H1 (cell line): ENCODE measurements around the gene LRCH1. TPM values are rescaled to one million over a fixed set of nuclear protein-coding genes. Genes with fewer than 3 reads are reported as not detected.

Experiments used
- CTCF ChIA-PET: fragments of 300-600 bp; sonication (Branson Sonifier 250); formaldehyde crosslinking; loops from one replicate; lab custom pipeline; 2021; ENCODE audit not compliant: partially characterized antibody; lab: Charles Lee
- POLR2A ChIA-PET: fragments of 300-600 bp; sonication (Branson Sonifier 250); formaldehyde crosslinking; loops from one replicate; lab custom pipeline; 2021; ENCODE audit warnings: inconsistent platforms; ENCODE audit not compliant: partially characterized antibody; lab: Charles Lee
- DNase-seq, 2 experiments: peaks; one replicate each; pipeline versions ENCODE4 v3.0.0 to v3.0.0-alpha.2; 2010 to 2022; ENCODE audit warnings: low spot score in 2 of 2, low read depth in 1 of 2, mixed read lengths in 1 of 2
- FAIRE-seq: peaks from 2 replicates; lab custom pipeline; 2011; peaks lifted over from hg19 to GRCh38; lab: Jason Lieb, UNC
- H2AFZ ChIP-seq: 2 replicates; pipeline ENCODE4 v1.8.1; 2012; ENCODE audit warnings: low read length, inconsistent platforms
- H2AK5ac ChIP-seq: 2 replicates; pipeline ENCODE4 v1.6.1; 2013; ENCODE audit warnings: low read depth, low read length
- H2BK120ac ChIP-seq: replicated peaks from 2 replicates; pipeline ENCODE3; 2013; ENCODE audit warnings: low read depth, low read length, inconsistent platforms
- H2BK12ac ChIP-seq: 2 replicates; pipeline ENCODE4 v1.6.1; 2013; ENCODE audit warnings: low read depth, low read length
- H2BK15ac ChIP-seq: 2 replicates; pipeline ENCODE4 v1.6.1; 2013; ENCODE audit warnings: low read length
- H2BK20ac ChIP-seq: 2 replicates; pipeline ENCODE4 v1.6.1; 2013; ENCODE audit warnings: low read length
- H2BK5ac ChIP-seq: 2 replicates; pipeline ENCODE4 v1.6.1; 2013; ENCODE audit warnings: low read depth, low read length
- H3K14ac ChIP-seq: 2 replicates; pipeline ENCODE4 v1.6.1; 2013; ENCODE audit warnings: inconsistent platforms; ENCODE audit not compliant: insufficient read length
- H3K18ac ChIP-seq: 2 replicates; pipeline ENCODE4 v1.6.1; 2013; ENCODE audit warnings: low read length; ENCODE audit errors: extremely low read depth
- H3K23ac ChIP-seq: 2 replicates; pipeline ENCODE4 v1.6.1; 2013; ENCODE audit warnings: inconsistent platforms; ENCODE audit not compliant: insufficient read length
- H3K23me2 ChIP-seq: 2 replicates; pipeline ENCODE4 v1.6.1; 2013; ENCODE audit warnings: low read depth, low read length
- H3K27ac ChIP-seq: 2 replicates; pipeline ENCODE4 v1.6.1; 2011; ENCODE audit warnings: low read depth, low read length, inconsistent platforms
- H3K27me3 ChIP-seq, 4 experiments: replicated peaks in 1 of 4; 1 replicate in 1 of 4; 2 replicates in 3 of 4; pipeline versions ENCODE4 v1.6.1 to v1.8.1; 2011 to 2013; ENCODE audit warnings: low read length in 3 of 4, mild to moderate bottlenecking in 3 of 4, inconsistent platforms in 2 of 4, mixed read lengths in 2 of 4, moderate library complexity in 1 of 4; ENCODE audit not compliant: control insufficient read depth in 3 of 4, insufficient read depth in 3 of 4; ENCODE audit errors: extremely low read depth in 1 of 4
- H3K36me3 ChIP-seq, 4 experiments: 2 replicates each; pipeline versions ENCODE4 v1.6.1 to v1.8.1; 2011 to 2013; ENCODE audit warnings: mild to moderate bottlenecking in 4 of 4, low read length in 3 of 4, moderate library complexity in 2 of 4, control low read depth in 1 of 4, inconsistent platforms in 1 of 4; ENCODE audit not compliant: insufficient read depth in 4 of 4, control insufficient read depth in 2 of 4
- H3K4ac ChIP-seq: replicated peaks from 2 replicates; pipeline ENCODE3; 2013; ENCODE audit warnings: low read length, low read depth, mixed read lengths, inconsistent platforms; ENCODE audit not compliant: insufficient read length
- H3K4me1 ChIP-seq, 4 experiments: replicated peaks in 1 of 4; 1 replicate in 1 of 4; 2 replicates in 3 of 4; pipeline versions ENCODE4 v1.6.1 to v1.8.1; 2011 to 2013; ENCODE audit warnings: low read length in 3 of 4, inconsistent platforms in 2 of 4, mixed read lengths in 1 of 4; ENCODE audit not compliant: insufficient read depth in 4 of 4, control insufficient read depth in 3 of 4
- H3K4me2 ChIP-seq, 2 experiments: 2 replicates each; pipeline versions ENCODE4 v1.6.1 to v1.8.1; 2011 to 2013; ENCODE audit warnings: low read depth in 2 of 2, low read length in 2 of 2, control low read depth in 1 of 2, inconsistent platforms in 1 of 2, mild to moderate bottlenecking in 1 of 2; ENCODE audit not compliant: insufficient read depth in 1 of 2
- H3K4me3 ChIP-seq, 4 experiments: fragments of 200-600, 300-600 bp in 1 of 4; sonication (generic), shearing (Covaris generic), sonication (Bioruptor Twin) in 1 of 4; 2 replicates each; pipeline versions ENCODE4 v1.5.1 to v1.8.1; 2011 to 2016; ENCODE audit warnings: low read length in 4 of 4, low read depth in 3 of 4, control low read depth in 2 of 4, inconsistent platforms in 2 of 4, mild to moderate bottlenecking in 2 of 4, mixed read lengths in 1 of 4, moderate library complexity in 1 of 4; ENCODE audit not compliant: insufficient read depth in 2 of 4; ENCODE audit errors: extremely low read depth in 1 of 4
- H3K56ac ChIP-seq: replicated peaks from 2 replicates; pipeline ENCODE3; 2013; ENCODE audit warnings: low read depth, mild to moderate bottlenecking, mixed read lengths, low read length, inconsistent platforms; ENCODE audit not compliant: insufficient read length
- H3K79me1 ChIP-seq: 2 replicates; pipeline ENCODE4 v1.6.1; 2013; ENCODE audit warnings: low read depth, low read length, control low read depth
- H3K79me2 ChIP-seq, 2 experiments: 2 replicates each; pipeline versions ENCODE4 v1.6.1 to v1.8.1; 2012 to 2013; ENCODE audit warnings: low read length in 2 of 2, mild to moderate bottlenecking in 2 of 2, inconsistent platforms in 1 of 2; ENCODE audit not compliant: insufficient read depth in 2 of 2, control insufficient read depth in 1 of 2
- H3K9ac ChIP-seq, 4 experiments: replicated peaks in 1 of 4; 1 replicate in 1 of 4; 2 replicates in 3 of 4; pipeline versions ENCODE4 v1.6.1 to v1.8.1; 2011 to 2013; ENCODE audit warnings: low read depth in 3 of 4, low read length in 3 of 4, control low read depth in 2 of 4, mild to moderate bottlenecking in 2 of 4, moderate library complexity in 2 of 4, inconsistent platforms in 1 of 4; ENCODE audit errors: extremely low read depth in 1 of 4
- H3K9me3 ChIP-seq, 2 experiments: 2 replicates each; pipeline versions ENCODE4 v1.6.1 to v1.8.1; 2012 to 2013; ENCODE audit warnings: mild to moderate bottlenecking in 2 of 2, moderate library complexity in 2 of 2, control low read depth in 1 of 2, inconsistent platforms in 1 of 2, low read depth in 1 of 2, low read length in 1 of 2, mixed read lengths in 1 of 2; ENCODE audit not compliant: insufficient read depth in 2 of 2
- H4K20me1 ChIP-seq, 2 experiments: replicated peaks in 1 of 2; 2 replicates each; pipeline versions ENCODE3 to v1.8.1; 2011 to 2013; ENCODE audit warnings: inconsistent platforms in 2 of 2, low read length in 2 of 2, mild to moderate bottlenecking in 1 of 2; ENCODE audit not compliant: insufficient read depth in 2 of 2, control insufficient read depth in 1 of 2
- H4K5ac ChIP-seq: 2 replicates; pipeline ENCODE4 v1.6.1; 2013; ENCODE audit warnings: low read length, low read depth, mixed read lengths, inconsistent platforms; ENCODE audit not compliant: insufficient read length
- H4K8ac ChIP-seq: 2 replicates; pipeline ENCODE4 v1.8.0; 2013; ENCODE audit warnings: mild to moderate bottlenecking, moderate library complexity, low read length, inconsistent platforms; ENCODE audit not compliant: insufficient read depth; ENCODE audit errors: extremely low read depth
- H4K91ac ChIP-seq: replicated peaks from 2 replicates; pipeline ENCODE3; 2013; ENCODE audit warnings: low read length, mixed read lengths, inconsistent platforms; ENCODE audit not compliant: insufficient read length
- BCL11A ChIP-seq, 2 experiments: IDR thresholded peaks; one replicate each; pipeline ENCODE4 v1.6.1; 2011; ENCODE audit warnings: low read depth in 2 of 2, low read length in 2 of 2, mild to moderate bottlenecking in 2 of 2
- CHD1 ChIP-seq: IDR thresholded peaks from 2 replicates; pipeline ENCODE4 v1.6.1; 2012; ENCODE audit warnings: low read depth, low read length, improper control_type of control experiment
- CTBP2 ChIP-seq: IDR thresholded peaks from 2 replicates; pipeline ENCODE4 v1.7.0; 2011; ENCODE audit warnings: borderline replicate concordance, mild to moderate bottlenecking, moderate library complexity, mixed read lengths, low read length; ENCODE audit not compliant: insufficient read depth, insufficient read length
- EP300 ChIP-seq, 2 experiments: IDR thresholded peaks; 1 replicate in 1 of 2; 2 replicates in 1 of 2; pipeline ENCODE4 v1.6.1; 2011 to 2012; ENCODE audit warnings: low read depth in 2 of 2, low read length in 2 of 2, mild to moderate bottlenecking in 2 of 2, borderline replicate concordance in 1 of 2, inconsistent platforms in 1 of 2, moderate library complexity in 1 of 2
- GABPA ChIP-seq: IDR thresholded peaks from 2 replicates; pipeline ENCODE4 v1.6.1; 2011; ENCODE audit warnings: mild to moderate bottlenecking, low read length, moderate library complexity, borderline replicate concordance; ENCODE audit not compliant: insufficient read depth
- TCF12 ChIP-seq: IDR thresholded peaks from 2 replicates; pipeline ENCODE4 v1.6.1; 2011; ENCODE audit warnings: low read depth, mild to moderate bottlenecking, low read length
- WGBS, 2 experiments: shearing (Covaris generic) in 1 of 2; methylation state at CpG; one replicate each; pipeline versions ENCODE4 v1.1.6 to v1.1.7; 2013 to 2015; ENCODE audit warnings: low lambda C conversion rate in 2 of 2, mixed read lengths in 2 of 2, inconsistent platforms in 1 of 2, low coverage in 1 of 2, missing lambda C conversion rate in 1 of 2; ENCODE audit not compliant: insufficient replicate concordance in 2 of 2, insufficient coverage in 1 of 2, insufficient read length in 1 of 2; ENCODE audit errors: extremely low coverage in 1 of 2, missing lambda C conversion rate in 1 of 2; 5-methylcytosine and 5-hydroxymethylcytosine counted together
- polyA plus RNA-seq, 7 experiments: library from polyadenylated mRNA; depleted of rRNA in 3 of 7; stranded (reverse) in 5 of 7; unstranded in 2 of 7; fragments of >200 nt in 5 of 7; fragments of 200-250 nt in 2 of 7; gene quantifications; 1 replicate in 5 of 7; 2 replicates in 1 of 7; 4 replicates in 1 of 7; pipeline versions ENCODE4 v1.2.1 to v1.2.3, GENCODE V29; 2011 to 2013; ENCODE audit warnings: missing spikeins in 2 of 7, mixed read lengths in 2 of 7
- total RNA-seq: library from RNA; stranded (reverse); fragmentation: NEBNext Ultra II Directional; extraction: Animal tissue kit (Norgen Biotek cat#: 25700); gene quantifications from 2 replicates; pipeline ENCODE4 v1.2.1, GENCODE V29; 2021
- TF ChIP-seq, protein P1 (sequence below), 3 experiments: IDR thresholded peaks; 1 replicate in 2 of 3; 2 replicates in 1 of 3; pipeline versions ENCODE4 v1.5.1 to v1.6.1; 2011; ENCODE audit warnings: low read length in 3 of 3, mild to moderate bottlenecking in 3 of 3, inconsistent platforms in 2 of 3, low read depth in 1 of 3, moderate library complexity in 1 of 3; ENCODE audit not compliant: insufficient read depth in 1 of 3; ENCODE audit errors: control extremely low read depth in 1 of 3

Gene LRCH1
- total and polyA plus RNA-seq, 2 of the 8 experiments (the other 6 are each of a cell fraction or from before 2014, with no cell fraction given), result 3.0 to 10.1 TPM

GRCh38 chr13:46682015-46682414 is 129.0 kb downstream of the LRCH1 start:
- Histone ChIP-seq H3K79me1 (no peaks in the 10 kb centered on the region), H3K18ac (no peak overlapping the region), H3K27ac (no peak overlapping the region), H2BK15ac (no peak overlapping the region), H4K20me1 (no peaks in the 10 kb centered on the region), H2BK120ac (no peak overlapping the region), H3K23ac (no peak overlapping the region), H2AFZ (no peak overlapping the region), H2BK12ac (no peak overlapping the region), H3K23me2 (no peaks in the 10 kb centered on the region), H2AK5ac (no peak overlapping the region), H3K27me3 (no peaks in the 10 kb centered on the region), H3K9ac (no peak overlapping the region), H2BK20ac (no peak overlapping the region), H2BK5ac (no peak overlapping the region), H4K91ac (no peak overlapping the region), H3K14ac (no peak overlapping the region), H3K4me2 (no peak overlapping the region), H3K9me3 (no peaks in the 10 kb centered on the region), H3K36me3 (no peaks in the 10 kb centered on the region), H4K8ac (no peak overlapping the region), H4K5ac (no peak overlapping the region), H3K4ac (no peak overlapping the region), H3K4me1 (peaks cover 2 to 6% (median 3%) of the 10 kb centered on the region in 4 experiments; a peak in 6 of 7 replicates), H3K4me3 (no peak overlapping the region), H3K79me2 (no peaks in the 10 kb centered on the region), H3K56ac (no peak overlapping the region)
- TF ChIP-seq, protein P1, sequence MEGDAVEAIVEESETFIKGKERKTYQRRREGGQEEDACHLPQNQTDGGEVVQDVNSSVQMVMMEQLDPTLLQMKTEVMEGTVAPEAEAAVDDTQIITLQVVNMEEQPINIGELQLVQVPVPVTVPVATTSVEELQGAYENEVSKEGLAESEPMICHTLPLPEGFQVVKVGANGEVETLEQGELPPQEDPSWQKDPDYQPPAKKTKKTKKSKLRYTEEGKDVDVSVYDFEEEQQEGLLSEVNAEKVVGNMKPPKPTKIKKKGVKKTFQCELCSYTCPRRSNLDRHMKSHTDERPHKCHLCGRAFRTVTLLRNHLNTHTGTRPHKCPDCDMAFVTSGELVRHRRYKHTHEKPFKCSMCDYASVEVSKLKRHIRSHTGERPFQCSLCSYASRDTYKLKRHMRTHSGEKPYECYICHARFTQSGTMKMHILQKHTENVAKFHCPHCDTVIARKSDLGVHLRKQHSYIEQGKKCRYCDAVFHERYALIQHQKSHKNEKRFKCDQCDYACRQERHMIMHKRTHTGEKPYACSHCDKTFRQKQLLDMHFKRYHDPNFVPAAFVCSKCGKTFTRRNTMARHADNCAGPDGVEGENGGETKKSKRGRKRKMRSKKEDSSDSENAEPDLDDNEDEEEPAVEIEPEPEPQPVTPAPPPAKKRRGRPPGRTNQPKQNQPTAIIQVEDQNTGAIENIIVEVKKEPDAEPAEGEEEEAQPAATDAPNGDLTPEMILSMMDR (IDR thresholded peaks at IDR 0.05; ENCODE audit: control extremely low read depth in 1 of 3, insufficient read depth in 1 of 3, low read depth in 1 of 3, low read length in 3 of 3), result no peak
- TF ChIP-seq BCL11A (IDR thresholded peaks at IDR 0.05; ENCODE audit: low read depth in 2 of 2, low read length in 2 of 2) (no peak), CTBP2 (no peak), GABPA (no peak), TCF12 (no peak), EP300 (IDR thresholded peaks at IDR 0.05; ENCODE audit: borderline replicate concordance in 1 of 2, low read depth in 2 of 2, low read length in 2 of 2) (no peak), CHD1 (no peak)
- FAIRE-seq (no peak), DNase-seq (no peak)
- 84% methylated on average over 3 of the region's 3 CpGs; no CpG with 5 or more reads in 1 of the 2 experiments for WGBS, 2 experiments
- ChIA-PET POLR2A (no interaction called here), CTCF (interaction anchor here (1.6 kb wide), 1 partner anchor 13 kb away, joined by 4 read pairs; no protein-coding TSS in a partner anchor)
